GM19397 (cell line): ENCODE measurements around the gene PUS3.

ENCODE experiments used
- ATAC-seq: cut with Tn5 transposase; IDR thresholded peaks from one replicate; pipeline ENCODE4 v1.9.1; 2021; ENCODE audit warnings: mild to moderate bottlenecking, moderate library complexity; ENCODE audit not compliant: unreplicated experiment

Gene PUS3

GRCh38 chr11:125941619-125942611 lies 38.9 kb upstream of the PUS3 start:
- no peak for ATAC-seq

- ATAC-seq: no peak
These were observed 38.2 kb upstream of the PUS3 start for GRCh38 chr11:125941267-125941618.

- no peak for ATAC-seq
These were observed 37.1 kb upstream of the PUS3 start for GRCh38 chr11:125940145-125940544.

GRCh38 chr11:125939081-125939521 lies 36.1 kb upstream of the PUS3 start:
- ATAC-seq: no peak

- no peak for ATAC-seq
These were observed 35.4 kb upstream of the PUS3 start for GRCh38 chr11:125938418-125938817.

GRCh38 chr11:125935618-125936199 lies 32.7 kb upstream of the PUS3 start:
- no peak for ATAC-seq

GRCh38 chr11:125935056-125935455 lies 32.0 kb upstream of the PUS3 start:
- ATAC-seq: no peak

GRCh38 chr11:125934473-125934872 lies 31.5 kb upstream of the PUS3 start:
- no peak for ATAC-seq

GRCh38 chr11:125933030-125933813 lies 30.2 kb upstream of the PUS3 start:
- no peak for ATAC-seq

GRCh38 chr11:125932301-125932700 lies 29.3 kb upstream of the PUS3 start:
- ATAC-seq: no peak

- ATAC-seq: no peak
These were observed 28.7 kb upstream of the PUS3 start for GRCh38 chr11:125931668-125932067.

GRCh38 chr11:125931116-125931515 lies 28.1 kb upstream of the PUS3 start:
- no peak for ATAC-seq

- no peak for ATAC-seq
These were observed 27.1 kb upstream of the PUS3 start for GRCh38 chr11:125930076-125930450.

- no peak for ATAC-seq
These were observed 26.6 kb upstream of the PUS3 start for GRCh38 chr11:125929445-125930075.

GRCh38 chr11:125926682-125927081 lies 23.7 kb upstream of the PUS3 start:
- ATAC-seq: no peak

- no peak for ATAC-seq
These were observed 22.8 kb upstream of the PUS3 start for GRCh38 chr11:125925804-125926203.

- ATAC-seq: no peak
These were observed 22.3 kb upstream of the PUS3 start for GRCh38 chr11:125925247-125925740.

- ATAC-seq: no peak
These were observed 21.5 kb upstream of the PUS3 start for GRCh38 chr11:125924384-125925007.

GRCh38 chr11:125923633-125924032 lies 20.6 kb upstream of the PUS3 start:
- no peak for ATAC-seq

GRCh38 chr11:125923012-125923579 lies 20.1 kb upstream of the PUS3 start:
- ATAC-seq: no peak
